ENCODE results near the gene PGBD4. TPM values are rescaled to one million over a fixed set of nuclear protein-coding genes. Genes with fewer than 3 reads are reported as not detected.

PGBD4 gene
- polyA plus RNA-seq (2012; ENCODE audit: insufficient read depth, insufficient read length, low read depth): 3.9 TPM

DNA sequence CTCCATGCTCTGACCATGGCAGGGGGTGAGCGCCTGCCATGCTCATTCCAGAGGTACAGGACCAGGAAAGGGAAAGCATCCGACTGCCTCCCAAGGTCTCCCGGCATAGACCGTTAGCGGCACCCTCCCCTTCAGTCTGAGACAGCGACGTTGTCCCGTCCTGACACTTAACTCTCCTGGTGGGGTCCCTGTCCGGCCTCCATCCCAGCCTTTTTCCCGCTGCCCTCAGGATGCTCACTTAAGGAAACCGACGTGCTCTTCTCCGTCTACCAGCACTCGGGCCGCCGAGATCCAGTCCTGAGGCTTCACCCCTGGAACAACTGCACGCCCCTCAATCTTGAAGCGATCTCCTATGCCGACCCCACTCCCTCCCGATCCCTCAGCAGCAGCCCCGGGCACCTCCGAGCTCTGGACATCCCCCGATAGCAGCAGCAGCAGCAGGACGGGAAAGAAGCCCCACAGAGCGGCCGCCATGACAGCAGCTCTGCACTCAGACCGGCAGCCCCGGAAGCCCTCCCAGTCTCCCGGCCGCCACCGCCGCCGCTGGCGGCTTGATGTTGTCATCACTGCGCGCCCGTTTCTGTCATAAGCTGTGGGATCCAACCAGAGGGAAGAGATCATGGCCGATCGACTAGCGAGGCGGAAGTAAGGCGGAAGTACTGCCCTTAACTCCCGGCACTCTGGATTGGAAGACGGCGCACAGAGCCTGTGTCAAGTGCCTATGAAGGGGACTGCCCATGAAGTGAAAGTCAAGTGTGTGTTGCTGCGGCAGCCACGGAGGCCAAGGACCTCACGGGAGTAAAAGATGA, at the start of gene PGBD4, which contains the start of gene EMC7:
Gene PGBD4 (plus strand): TSS at position 718 of the 809 bp plus-strand sequence. CDS start 449 bp downstream, outside the sequence.
Gene EMC7 (minus strand): TSS at position 497 of the 809 bp plus-strand sequence. CDS start 23 bp downstream, at position 474.
- peak within 1 kb of the TSS; percentile 98 for H3K4me3 ChIP-seq (ENCODE audit: low read depth, low read length)
- H3K36me3 ChIP-seq: no peaks in the 10 kb centered on the region

DNA sequence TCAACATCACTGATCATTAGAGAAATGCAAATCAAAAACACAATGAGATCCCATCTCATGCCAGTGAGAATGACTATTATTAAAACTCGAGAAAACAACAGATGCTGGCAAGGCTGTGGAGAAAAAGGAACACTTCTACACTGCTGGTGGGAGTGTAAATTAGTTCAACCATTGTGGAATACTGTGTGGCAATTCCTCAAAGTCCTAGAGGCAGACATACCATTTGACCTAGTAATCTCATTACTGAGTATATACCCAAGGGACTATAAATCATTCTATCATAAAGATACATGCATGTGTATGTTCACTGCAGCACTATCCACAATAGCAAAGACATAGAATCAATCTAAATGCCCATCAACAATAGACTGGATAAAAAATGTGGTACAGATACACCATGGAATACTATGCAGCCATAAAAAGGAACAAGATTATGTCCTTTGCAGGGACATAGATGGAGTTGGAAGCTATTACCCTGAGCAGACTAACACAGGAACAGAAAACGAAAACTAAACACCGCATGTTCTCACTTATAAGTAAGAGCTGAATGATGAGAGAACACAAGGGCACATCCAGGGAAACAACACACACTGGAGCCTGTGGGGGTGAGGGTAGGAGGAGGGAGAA, 47.7 kb upstream of the PGBD4 start:
- Histone ChIP-seq H3K27me3 (no peaks in the 10 kb centered on the region), H3K9me3 (no peaks in the 10 kb centered on the region; the same call in 1 of the 2 replicates), H3K4me1 (no peaks in the 10 kb centered on the region), H3K36me3 (no peaks in the 10 kb centered on the region), H3K4me3 (ENCODE audit: low read depth, low read length) (no peak overlapping the region)
- no peak for DNase-seq
- TF ChIP-seq, protein P1, sequence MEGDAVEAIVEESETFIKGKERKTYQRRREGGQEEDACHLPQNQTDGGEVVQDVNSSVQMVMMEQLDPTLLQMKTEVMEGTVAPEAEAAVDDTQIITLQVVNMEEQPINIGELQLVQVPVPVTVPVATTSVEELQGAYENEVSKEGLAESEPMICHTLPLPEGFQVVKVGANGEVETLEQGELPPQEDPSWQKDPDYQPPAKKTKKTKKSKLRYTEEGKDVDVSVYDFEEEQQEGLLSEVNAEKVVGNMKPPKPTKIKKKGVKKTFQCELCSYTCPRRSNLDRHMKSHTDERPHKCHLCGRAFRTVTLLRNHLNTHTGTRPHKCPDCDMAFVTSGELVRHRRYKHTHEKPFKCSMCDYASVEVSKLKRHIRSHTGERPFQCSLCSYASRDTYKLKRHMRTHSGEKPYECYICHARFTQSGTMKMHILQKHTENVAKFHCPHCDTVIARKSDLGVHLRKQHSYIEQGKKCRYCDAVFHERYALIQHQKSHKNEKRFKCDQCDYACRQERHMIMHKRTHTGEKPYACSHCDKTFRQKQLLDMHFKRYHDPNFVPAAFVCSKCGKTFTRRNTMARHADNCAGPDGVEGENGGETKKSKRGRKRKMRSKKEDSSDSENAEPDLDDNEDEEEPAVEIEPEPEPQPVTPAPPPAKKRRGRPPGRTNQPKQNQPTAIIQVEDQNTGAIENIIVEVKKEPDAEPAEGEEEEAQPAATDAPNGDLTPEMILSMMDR (IDR thresholded peaks at IDR 0.05; ENCODE audit: low read depth, low read length): no peak

More for the DNA sequence above, at the start of gene PGBD4, which contains the start of gene EMC7:
- Histone ChIP-seq H3K27me3 (no peaks in the 10 kb centered on the region), H3K4me1 (no peaks in the 10 kb centered on the region), H3K9me3 (no peaks in the 10 kb centered on the region)
- TF ChIP-seq, protein P1 (IDR thresholded peaks at IDR 0.05; ENCODE audit: low read depth, low read length): no peak
- peak; percentile 98 for DNase-seq

GRCh38 chr15:34055868-34056595, 45.9 kb upstream of the PGBD4 start:
- no peaks in the 10 kb centered on the region for H3K4me1 ChIP-seq
- no peaks in the 10 kb centered on the region for H3K27me3 ChIP-seq
- DNase-seq: no peak
- no peak overlapping the region for H3K4me3 ChIP-seq (ENCODE audit: low read depth, low read length)
- no peaks in the 10 kb centered on the region; the same call in 1 of the 2 replicates for H3K9me3 ChIP-seq
- H3K36me3 ChIP-seq: no peaks in the 10 kb centered on the region
- TF ChIP-seq, protein P1 (IDR thresholded peaks at IDR 0.05; ENCODE audit: low read depth, low read length): no peak

DNA sequence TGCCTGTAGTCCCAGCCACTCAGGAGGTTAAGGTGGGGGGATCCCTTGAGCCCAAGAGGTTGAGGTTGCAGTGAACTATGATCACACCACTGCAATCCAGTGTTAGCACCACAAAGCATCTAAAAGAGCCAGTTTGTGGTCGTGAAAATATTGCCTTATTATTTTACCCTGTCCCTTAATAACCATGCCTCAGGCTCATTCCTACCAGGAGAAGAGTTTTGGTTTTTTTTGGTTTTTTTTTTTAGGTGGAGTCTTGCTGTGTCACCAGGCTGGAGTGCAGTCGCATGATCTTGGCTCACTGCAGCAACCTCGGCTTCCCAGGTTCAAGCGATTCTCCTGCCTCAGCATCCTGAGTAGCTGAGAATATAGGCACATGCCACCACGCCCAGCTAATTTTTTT, 45.0 kb upstream of the PGBD4 start:
- no peak for DNase-seq
- no peak overlapping the region for H3K4me3 ChIP-seq (ENCODE audit: low read depth, low read length)
- TF ChIP-seq, protein P1 (IDR thresholded peaks at IDR 0.05; ENCODE audit: low read depth, low read length): no peak
- no peaks in the 10 kb centered on the region for H3K36me3 ChIP-seq
- no peaks in the 10 kb centered on the region for H3K27me3 ChIP-seq
- H3K9me3 ChIP-seq: no peaks in the 10 kb centered on the region; the same call in 1 of the 2 replicates
- no peaks in the 10 kb centered on the region for H3K4me1 ChIP-seq

DNA sequence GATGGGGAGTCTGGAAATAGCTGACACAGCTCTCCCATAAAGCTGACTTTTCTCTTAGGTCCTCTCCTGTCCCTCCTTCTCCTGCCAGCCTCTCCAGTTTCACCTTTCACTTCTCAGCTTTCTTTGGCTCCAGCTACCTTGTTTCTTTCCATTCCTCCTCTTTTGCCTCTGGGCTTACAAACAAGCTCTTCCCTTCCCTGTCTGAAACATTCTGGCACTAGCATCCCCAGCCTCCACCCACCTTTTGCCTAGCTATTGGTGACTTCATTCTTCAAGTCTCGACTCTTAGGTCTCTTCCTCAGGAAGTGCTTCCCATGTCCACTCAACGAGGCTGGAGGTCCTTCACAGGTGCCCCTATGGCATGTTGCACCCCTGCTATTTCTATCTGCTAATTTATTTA, 42.4 kb upstream of the PGBD4 start:
- TF ChIP-seq, protein P1 (IDR thresholded peaks at IDR 0.05; ENCODE audit: low read depth, low read length): no peak
- Histone ChIP-seq H3K4me3 (ENCODE audit: low read depth, low read length) (no peak overlapping the region), H3K36me3 (no peaks in the 10 kb centered on the region), H3K9me3 (no peaks in the 10 kb centered on the region; the same call in 1 of the 2 replicates), H3K27me3 (no peaks in the 10 kb centered on the region), H3K4me1 (no peaks in the 10 kb centered on the region)
- DNase-seq: no peak
